GM10248 (cell line): ENCODE results near the gene PTGFRN.

Experiments
- CTCF ChIA-PET: fragments of 300-600 bp; sonication (Branson Sonifier 250); formaldehyde crosslinking; extraction: SDS; loops from one replicate; lab custom pipeline; 2021; ENCODE audit warnings: antibody characterized with exemption; lab: Yijun Ruan, JAX
- POLR2A ChIA-PET: fragments of 350-650 bp; sonication (Branson Sonifier 250); formaldehyde crosslinking; extraction: SDS; loops from one replicate; lab custom pipeline; 2020; ENCODE audit warnings: antibody characterized with exemption; lab: Yijun Ruan, JAX
- DNase-seq: peaks from one replicate; pipeline ENCODE4 v3.0.0; 2012; ENCODE audit errors: extremely low spot score
- TF ChIP-seq, protein P1 (sequence below): IDR thresholded peaks from 2 replicates; pipeline ENCODE4 v1.5.1; 2012; ENCODE audit warnings: mild to moderate bottlenecking, low read depth; ENCODE audit errors: extremely low read depth, missing control alignments, control extremely low read depth

PTGFRN gene

DNA sequence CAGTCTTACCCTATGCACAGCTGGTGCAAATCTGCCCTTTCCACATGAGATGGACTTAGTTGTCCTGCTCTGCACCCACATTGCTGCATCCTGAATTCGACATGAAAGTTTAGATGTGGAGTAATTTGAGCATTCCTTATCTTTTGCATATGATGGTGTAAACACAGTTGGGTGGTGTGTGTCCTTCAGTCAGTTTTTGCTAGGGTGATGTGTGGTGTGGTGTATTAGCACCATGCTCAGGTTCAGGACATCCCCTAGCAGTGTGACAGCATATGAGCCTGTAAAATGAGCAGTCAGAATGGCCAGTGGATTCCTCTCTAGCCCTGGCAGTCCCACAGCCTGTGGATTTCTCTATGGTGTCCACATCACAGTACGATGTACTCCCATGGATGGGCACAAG lies 49.3 kb downstream of the PTGFRN start:
- DNase-seq = no peak
- CTCF ChIA-PET = interaction anchor here (1.2 to 1.7 kb wide), 3 partner anchors 9 to 195 kb away, joined by 4 read pairs; no protein-coding TSS in a partner anchor
- TF ChIP-seq, protein P1, sequence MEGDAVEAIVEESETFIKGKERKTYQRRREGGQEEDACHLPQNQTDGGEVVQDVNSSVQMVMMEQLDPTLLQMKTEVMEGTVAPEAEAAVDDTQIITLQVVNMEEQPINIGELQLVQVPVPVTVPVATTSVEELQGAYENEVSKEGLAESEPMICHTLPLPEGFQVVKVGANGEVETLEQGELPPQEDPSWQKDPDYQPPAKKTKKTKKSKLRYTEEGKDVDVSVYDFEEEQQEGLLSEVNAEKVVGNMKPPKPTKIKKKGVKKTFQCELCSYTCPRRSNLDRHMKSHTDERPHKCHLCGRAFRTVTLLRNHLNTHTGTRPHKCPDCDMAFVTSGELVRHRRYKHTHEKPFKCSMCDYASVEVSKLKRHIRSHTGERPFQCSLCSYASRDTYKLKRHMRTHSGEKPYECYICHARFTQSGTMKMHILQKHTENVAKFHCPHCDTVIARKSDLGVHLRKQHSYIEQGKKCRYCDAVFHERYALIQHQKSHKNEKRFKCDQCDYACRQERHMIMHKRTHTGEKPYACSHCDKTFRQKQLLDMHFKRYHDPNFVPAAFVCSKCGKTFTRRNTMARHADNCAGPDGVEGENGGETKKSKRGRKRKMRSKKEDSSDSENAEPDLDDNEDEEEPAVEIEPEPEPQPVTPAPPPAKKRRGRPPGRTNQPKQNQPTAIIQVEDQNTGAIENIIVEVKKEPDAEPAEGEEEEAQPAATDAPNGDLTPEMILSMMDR = no peak
- POLR2A ChIA-PET = no interaction called here

GRCh38 chr1:116961606-116962005 lies 51.9 kb downstream of the PTGFRN start:
- ChIA-PET CTCF (no interaction called here), POLR2A (no interaction called here)
- TF ChIP-seq, protein P1 = no peak

GRCh38 chr1:116962987-116963639 lies 53.4 kb downstream of the PTGFRN start:
- TF ChIP-seq, protein P1 = no peak
- ChIA-PET CTCF (interaction anchor here (1.1 to 2.3 kb wide), 3 partner anchors 10 to 22 kb away, joined by 3 to 6 read pairs (median 4); no protein-coding TSS in a partner anchor), POLR2A (no interaction called here)
- DNase-seq = no peak

More at GRCh38 chr1:116961606-116962005, 51.9 kb downstream of the PTGFRN start:
- no peak for DNase-seq

- no peak for DNase-seq
- ChIA-PET POLR2A (no interaction called here), CTCF (interaction anchor here (1.5 kb wide), 1 partner anchor 41 kb away, joined by 3 read pairs; no protein-coding TSS in a partner anchor)
- TF ChIP-seq, protein P1 = no peak
These were observed 57.1 kb downstream of the PTGFRN start for GRCh38 chr1:116966791-116967190.

- ChIA-PET POLR2A (no interaction called here), CTCF (interaction anchor here (1.5 kb wide), 1 partner anchor 11 kb away, joined by 4 read pairs; no protein-coding TSS in a partner anchor)
- TF ChIP-seq, protein P1 = no peak
- no peak for DNase-seq
These were observed 59.0 kb downstream of the PTGFRN start for GRCh38 chr1:116968724-116969123.

GRCh38 chr1:116971258-116971860 lies 61.6 kb downstream of the PTGFRN start:
- TF ChIP-seq, protein P1 = no peak
- CTCF ChIA-PET = interaction anchor here (1.0 kb wide), 1 partner anchor 10 kb away, joined by 3 read pairs; no protein-coding TSS in a partner anchor
- POLR2A ChIA-PET = no interaction called here
- DNase-seq = no peak
